Gastroesophageal sphincter (tissue), 4 donors: Measurements from ENCODE around the gene ALKBH4. TPM values are rescaled to one million over a fixed set of nuclear protein-coding genes. Genes with fewer than 3 reads are reported as not detected.

Experiments used
- ATAC-seq: fragments of 150-250 bp; one replicate; pipeline ENCODE4 v1.9.1; 2016; ENCODE audit warnings: mild to moderate bottlenecking, moderate library complexity
- H3K27ac ChIP-seq, 4 donors: fragments of 200-600 bp; sonication (generic) in 3 of 4; 1 replicate in 3 of 4; 2 replicates in 1 of 4; pipeline ENCODE4 v1.5.1; 2016 to 2019
- H3K27me3 ChIP-seq: fragments of 200-600 bp; sonication (generic); one replicate; pipeline ENCODE4 v1.5.1; 2019
- H3K36me3 ChIP-seq, 2 donors: fragments of 200-600 bp; sonication (generic); one replicate each; pipeline ENCODE4 v1.5.1; 2019; ENCODE audit warnings: control low read depth in 1 of 2
- H3K4me1 ChIP-seq, 3 donors: fragments of 200-600 bp; sonication (generic); 1 replicate in 2 of 3; 2 replicates in 1 of 3; pipeline ENCODE4 v1.5.1; 2016 to 2019; ENCODE audit warnings: control low read depth in 2 of 3
- H3K4me3 ChIP-seq, 2 donors: fragments of 200-600 bp; sonication (generic); one replicate each; pipeline ENCODE4 v1.5.1; 2019; ENCODE audit warnings: mild to moderate bottlenecking in 1 of 2, moderate library complexity in 1 of 2
- H3K9me3 ChIP-seq, 3 donors: fragments of 200-600 bp; sonication (generic); one replicate each; pipeline ENCODE4 v1.5.1; 2017 to 2019; ENCODE audit warnings: control low read depth in 2 of 3
- CTCF ChIP-seq, 4 experiments: fragments of 200-600 bp in 2 of 4; fragments of 450-650 bp in 2 of 4; sonication (generic) in 1 of 4; IDR thresholded peaks; one replicate each; pipeline ENCODE4 v1.5.1; 2017 to 2019; ENCODE audit warnings: antibody characterized with exemption in 4 of 4, mild to moderate bottlenecking in 2 of 4, moderate library complexity in 2 of 4
- EP300 ChIP-seq: sonication (generic); formaldehyde crosslinking; IDR thresholded peaks from one replicate; pipeline ENCODE4 v1.6.1; 2017; ENCODE audit warnings: antibody characterized with exemption, mild to moderate bottlenecking
- POLR2A ChIP-seq, 2 donors: fragments of 450-650 bp; IDR thresholded peaks; one replicate each; pipeline ENCODE4 v1.6.1; 2017; ENCODE audit warnings: antibody characterized with exemption in 2 of 2, mild to moderate bottlenecking in 2 of 2, moderate library complexity in 1 of 2
- POLR2AphosphoS5 ChIP-seq: sonication (generic); formaldehyde crosslinking; IDR thresholded peaks from one replicate; pipeline ENCODE4 v1.6.1; 2017; ENCODE audit warnings: antibody characterized with exemption
- WGBS, 2 donors: methylation state at CpG; one replicate each; pipeline ENCODE4 v1.1.5; 2018; ENCODE audit warnings: low coverage in 1 of 2; 5-methylcytosine and 5-hydroxymethylcytosine counted together
- total RNA-seq, 4 donors: library from RNA; depleted of rRNA; stranded (reverse); fragments of >200 nt; gene quantifications; one replicate each; pipeline ENCODE4 v1.1.0, GENCODE V29; 2016

Gene ALKBH4
- total RNA-seq, 4 donors from 2014 or later: 9.7 to 31.6 (median 14.8) TPM

GRCh38 chr7:102436118-102436517 is 28.5 kb downstream of the ALKBH4 start:
- Histone ChIP-seq H3K9me3 (no peaks in the 10 kb centered on the region), H3K27ac (no peak overlapping the region), H3K4me1 (peaks cover 0 to 36% (median 4%) of the 10 kb centered on the region in 3 donors), H3K27me3 (no peaks in the 10 kb centered on the region), H3K36me3 (peaks cover 0 to 8% of the 10 kb centered on the region in 2 donors), H3K4me3 (no peak overlapping the region)
- ATAC-seq: no peak
- no peak for TF ChIP-seq EP300
- TF ChIP-seq CTCF (IDR thresholded peaks at IDR 0.05): no peak
- TF ChIP-seq POLR2AphosphoS5: no peak
- TF ChIP-seq POLR2A (IDR thresholded peaks at IDR 0.05): no peak
- 85 to 100% methylated on average over 1 to 9 of the region's 10 CpGs for WGBS, 2 donors

- Histone ChIP-seq H3K36me3 (peaks cover 0 to 5% of the 10 kb centered on the region in 2 donors), H3K4me3 (peak overlapping the region; percentile 66 to 91), H3K27ac (peak overlapping the region in 2 of 4 donors; percentile 57 to 76), H3K27me3 (no peaks in the 10 kb centered on the region), H3K9me3 (no peaks in the 10 kb centered on the region), H3K4me1 (peaks cover 0 to 31% (median 4%) of the 10 kb centered on the region in 3 donors)
- TF ChIP-seq EP300 (no peak), POLR2A (IDR thresholded peaks at IDR 0.05) (no peak), CTCF (IDR thresholded peaks at IDR 0.05) (no peak), POLR2AphosphoS5 (no peak)
- whole genome bisulfite sequencing, 2 donors: 10% methylated on average over 2 of the region's 9 CpGs; no CpG with 5 or more reads in 1 of the 2 donors
- no peak for ATAC-seq
These were observed 30.6 kb downstream of the ALKBH4 start for GRCh38 chr7:102434039-102434486.

GRCh38 chr7:102433219-102434038 is 31.2 kb downstream of the ALKBH4 start, which contains the start of gene ORAI2:
Gene ORAI2, plus strand, starts transcription at chr7:102433575. Its CDS starts 5,382 bp downstream, at chr7:102438957.
- no peaks in the 10 kb centered on the region for H3K9me3 ChIP-seq
- peak within 1 kb of the TSS; percentile 66 to 91 for H3K4me3 ChIP-seq
- H3K27ac ChIP-seq: peak within 1 kb of the TSS in 3 of 4 donors; percentile 46 to 76 (median 57)
- WGBS, 2 donors: no CpG with 5 or more reads among the region's 90 CpGs
- ATAC-seq: peak; percentile 87
- no peaks in the 10 kb centered on the region for H3K27me3 ChIP-seq
- no peaks in the 10 kb centered on the region for H3K36me3 ChIP-seq
- TF ChIP-seq POLR2AphosphoS5 (no peak), POLR2A (IDR thresholded peaks at IDR 0.05) (no peak), CTCF (IDR thresholded peaks at IDR 0.05) (no peak), EP300 (no peak)
- peaks cover 0 to 31% (median 4%) of the 10 kb centered on the region in 3 donors for H3K4me1 ChIP-seq

- TF ChIP-seq EP300 (no peak), POLR2A (IDR thresholded peaks at IDR 0.05) (no peak), POLR2AphosphoS5 (no peak), CTCF (IDR thresholded peaks at IDR 0.05) (no peak)
- Histone ChIP-seq H3K4me3 (peak overlapping the region; percentile 66 to 91), H3K27me3 (no peaks in the 10 kb centered on the region), H3K4me1 (peaks cover 0 to 31% (median 4%) of the 10 kb centered on the region in 3 donors), H3K36me3 (peaks cover 0 to 4% of the 10 kb centered on the region in 2 donors), H3K27ac (peak overlapping the region in 3 of 4 donors; percentile 32 to 76 (median 46)), H3K9me3 (no peaks in the 10 kb centered on the region)
- 30 to 39% methylated on average over 7 to 8 of the region's 27 CpGs for WGBS, 2 donors
- ATAC-seq: peak; percentile 30
These were observed 32.0 kb downstream of the ALKBH4 start for GRCh38 chr7:102432442-102433218.
